Activated CD4-positive, alpha-beta T cell treated with anti-CD3 and anti-CD28 coated beads, Interleukin-10, Interleukin-2, amounts not matched to agents 100 ng/mL and 50 ng/mL, durations not matched to agents 16 hours and 8 hours (primary cell): ENCODE measurements around the gene VWDE.

ENCODE experiments used
- DNase-seq: peaks from one replicate; pipeline ENCODE4 v3.0.0-alpha.2; 2020

VWDE gene

DNA sequence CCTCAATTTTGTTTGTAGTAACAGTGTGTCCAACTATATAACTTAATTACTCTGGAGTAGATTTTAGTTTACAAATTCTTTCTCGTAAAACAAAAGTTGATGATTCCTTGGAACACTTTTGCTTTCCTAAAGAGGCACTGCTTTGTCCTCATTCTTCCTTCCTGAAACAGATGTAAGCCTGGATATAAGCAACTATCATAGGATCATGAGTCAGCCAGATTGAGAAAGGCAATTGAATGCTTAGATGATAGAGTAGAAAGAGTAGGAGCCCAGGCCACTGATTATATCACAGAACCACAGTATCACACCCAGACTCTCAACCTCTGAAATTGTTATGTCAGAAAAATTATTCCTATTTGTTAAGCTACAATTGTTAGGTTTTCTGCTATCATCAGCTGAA is 122.6 kb downstream of the VWDE start:
- DNase-seq = no peak
